ENCODE results near the gene MRPL17.

The MRPL17 gene

GRCh38 chr11:6681949-6682348, 1.2 kb downstream of the MRPL17 start:
- DNase-seq: no peak

DNA sequence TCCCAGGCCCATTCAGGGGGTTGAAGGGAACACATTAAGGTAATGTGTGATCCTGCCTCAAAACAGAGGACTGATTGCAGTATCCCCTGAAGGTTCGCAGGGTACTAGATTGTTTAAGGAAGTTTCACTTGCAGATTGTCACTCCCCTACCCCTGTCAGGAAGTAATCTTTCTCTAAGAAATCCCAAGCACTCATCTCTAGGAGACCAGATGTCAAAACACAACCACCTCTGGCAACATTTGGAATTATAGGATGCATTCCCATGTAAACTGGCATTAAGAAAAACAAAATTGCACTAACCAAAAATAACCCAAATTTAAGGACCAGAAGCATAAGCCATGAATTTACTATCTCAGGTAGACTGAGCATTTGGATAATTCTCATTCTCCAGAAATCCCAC, 1.6 kb downstream of the MRPL17 start:
- DNase-seq: no peak

GRCh38 chr11:6677018-6677417, 6.1 kb downstream of the MRPL17 start:
- DNase-seq: no peak

DNA sequence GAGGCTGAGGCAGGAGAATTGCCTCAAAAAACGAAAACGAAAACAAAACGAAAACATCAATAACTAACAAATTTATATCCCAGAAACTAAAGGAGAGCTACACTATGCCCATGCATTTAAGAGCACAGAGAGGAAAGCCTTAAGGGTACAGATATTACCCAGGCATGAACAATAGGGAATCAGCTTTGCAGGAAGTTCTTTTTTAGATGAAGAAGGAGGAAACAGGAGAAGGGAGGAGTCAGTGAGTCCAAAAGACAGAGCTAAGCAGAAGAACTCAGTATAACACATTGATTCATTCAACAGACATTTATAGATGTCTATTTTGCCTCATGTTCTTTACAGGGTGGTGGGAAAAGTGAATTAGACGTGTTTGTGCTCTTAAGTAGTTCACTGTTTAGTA, 8.3 kb downstream of the MRPL17 start:
- no peak for DNase-seq

GRCh38 chr11:6674219-6674597, 8.9 kb downstream of the MRPL17 start:
- DNase-seq: no peak

DNA sequence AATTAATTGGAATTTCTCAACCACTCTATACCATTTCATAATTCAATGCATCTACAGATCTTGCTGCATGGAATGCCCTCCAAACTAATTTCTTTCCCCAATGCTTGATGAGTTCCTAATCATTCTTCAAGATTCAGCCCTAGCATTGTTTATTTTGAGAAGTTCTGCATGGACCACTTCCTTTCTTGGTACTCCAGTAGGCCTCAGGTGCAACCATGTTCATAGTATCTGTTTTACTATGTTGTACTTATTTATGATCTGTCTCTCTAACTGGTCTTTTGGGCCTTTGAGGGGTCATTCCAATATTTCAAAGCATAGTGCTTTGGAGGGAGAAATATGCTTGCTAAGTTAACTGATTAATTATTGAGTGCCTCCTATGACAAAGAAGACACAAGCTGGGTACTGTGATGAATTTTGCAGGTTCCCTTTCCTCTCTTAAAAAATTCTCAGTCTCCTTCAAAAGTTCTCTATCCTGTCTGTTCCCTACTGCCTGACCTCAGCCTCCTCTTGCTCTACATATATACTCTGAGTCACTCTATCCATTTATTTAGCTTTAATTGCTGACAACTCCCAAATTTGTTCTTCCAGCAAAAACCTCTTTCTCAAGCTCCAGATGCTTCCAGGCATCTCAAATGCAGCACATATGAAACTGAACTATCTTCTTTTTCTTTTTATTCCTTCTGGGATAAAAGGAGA, 9.5 kb downstream of the MRPL17 start:
- no peak for DNase-seq

DNA sequence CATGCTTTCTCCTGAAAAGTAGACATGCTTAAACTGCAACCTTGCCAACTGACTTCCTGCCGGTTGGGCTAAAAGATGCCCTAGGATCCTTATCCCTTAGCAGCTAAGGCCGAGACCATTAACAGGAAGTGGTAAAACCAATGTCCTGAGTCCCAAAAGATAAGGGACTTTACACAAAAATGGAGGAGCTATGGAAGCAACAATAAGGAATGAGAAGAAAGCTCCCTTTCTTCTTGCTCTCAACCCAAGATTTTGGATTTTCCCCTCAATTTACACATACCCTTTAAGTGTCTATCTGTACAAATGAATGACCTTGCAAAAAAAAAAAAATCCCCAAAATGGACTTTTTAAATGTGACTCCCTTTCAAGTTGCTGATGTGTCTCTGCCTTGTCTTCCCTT, 11.1 kb downstream of the MRPL17 start:
- DNase-seq: no peak

DNA sequence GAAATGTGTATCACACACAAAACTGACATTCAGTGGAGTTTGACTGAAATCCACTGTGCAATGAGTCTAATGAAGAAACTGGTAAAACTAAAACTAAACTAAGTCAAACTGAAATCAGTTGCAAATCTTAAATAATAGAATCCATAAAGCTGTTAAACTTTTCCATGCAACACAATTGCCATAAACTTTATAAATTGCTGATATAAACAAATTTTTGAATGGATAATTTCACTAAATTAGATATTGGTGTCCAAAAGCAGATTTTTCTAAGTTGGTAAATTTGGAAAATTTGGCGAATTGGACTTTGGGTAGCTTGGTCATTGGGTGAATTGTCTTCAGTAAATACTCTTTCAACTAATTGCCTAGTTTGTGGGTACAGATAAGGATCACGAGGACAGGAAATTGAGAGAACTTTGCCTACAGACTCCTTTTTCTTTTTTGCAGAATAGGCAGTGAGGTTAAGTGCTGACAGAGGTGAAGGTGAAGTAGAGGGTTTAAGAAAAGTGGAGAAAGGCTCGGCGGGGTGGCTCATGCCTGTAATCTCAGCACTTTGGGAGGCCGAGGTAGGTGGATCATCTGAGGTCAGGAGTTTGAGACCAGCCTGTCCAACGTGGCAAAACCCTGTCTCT, 12.8 kb downstream of the MRPL17 start:
- DNase-seq: no peak

DNA sequence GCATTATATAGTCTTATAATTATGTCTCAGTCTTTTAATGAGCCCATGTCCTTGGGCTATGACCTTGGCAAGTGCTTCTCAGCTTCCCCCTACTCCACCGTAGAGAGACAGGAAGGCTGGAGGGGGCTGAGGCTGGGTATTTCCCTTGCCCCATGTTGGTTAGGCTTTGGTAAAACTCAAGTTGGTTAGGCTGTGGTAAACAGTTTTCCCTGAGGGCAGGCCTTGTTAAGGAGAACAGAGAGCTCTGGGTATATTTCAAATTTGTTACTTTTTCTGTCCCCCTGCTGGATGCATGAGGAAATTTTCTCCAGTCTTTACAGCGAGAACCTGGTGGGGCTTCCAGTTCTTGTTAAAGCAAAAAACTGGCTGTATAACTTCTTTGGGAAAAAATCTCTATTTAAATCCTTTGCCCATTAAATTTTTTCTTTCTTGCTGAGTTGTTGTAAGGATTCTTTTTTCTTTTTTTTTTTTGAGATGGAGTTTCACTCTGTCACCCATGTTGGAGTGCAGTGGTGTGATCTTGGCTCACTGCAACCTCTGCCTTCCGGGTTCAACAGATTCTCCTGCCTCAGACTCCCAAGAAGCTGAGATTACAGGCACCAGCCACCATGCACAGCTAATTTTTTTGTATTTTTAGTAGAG, 15.3 kb downstream of the MRPL17 start:
- DNase-seq: peak; percentile 24

- DNase-seq: no peak
Observed at GRCh38 chr11:6666302-6667183, 16.6 kb downstream of the MRPL17 start.

DNA sequence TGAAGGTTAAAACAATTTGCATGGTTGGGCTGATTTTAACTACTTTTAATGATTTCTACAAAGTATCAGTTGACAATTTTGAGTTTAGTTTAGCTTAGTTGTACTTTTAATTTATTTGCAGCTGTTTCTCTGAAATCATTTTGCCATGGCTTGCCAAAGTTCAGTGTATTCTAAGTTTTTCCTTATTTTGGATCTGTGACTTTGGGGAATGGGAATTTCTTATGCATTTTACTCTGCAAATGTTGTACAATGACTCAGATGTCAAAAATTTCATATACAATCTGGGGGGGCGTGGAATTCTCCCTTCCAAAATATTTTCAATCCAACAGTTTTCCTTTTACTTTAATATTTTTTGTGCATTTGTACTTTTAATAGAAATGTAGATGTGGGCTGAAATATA, 18.6 kb downstream of the MRPL17 start:
- no peak for DNase-seq

DNA sequence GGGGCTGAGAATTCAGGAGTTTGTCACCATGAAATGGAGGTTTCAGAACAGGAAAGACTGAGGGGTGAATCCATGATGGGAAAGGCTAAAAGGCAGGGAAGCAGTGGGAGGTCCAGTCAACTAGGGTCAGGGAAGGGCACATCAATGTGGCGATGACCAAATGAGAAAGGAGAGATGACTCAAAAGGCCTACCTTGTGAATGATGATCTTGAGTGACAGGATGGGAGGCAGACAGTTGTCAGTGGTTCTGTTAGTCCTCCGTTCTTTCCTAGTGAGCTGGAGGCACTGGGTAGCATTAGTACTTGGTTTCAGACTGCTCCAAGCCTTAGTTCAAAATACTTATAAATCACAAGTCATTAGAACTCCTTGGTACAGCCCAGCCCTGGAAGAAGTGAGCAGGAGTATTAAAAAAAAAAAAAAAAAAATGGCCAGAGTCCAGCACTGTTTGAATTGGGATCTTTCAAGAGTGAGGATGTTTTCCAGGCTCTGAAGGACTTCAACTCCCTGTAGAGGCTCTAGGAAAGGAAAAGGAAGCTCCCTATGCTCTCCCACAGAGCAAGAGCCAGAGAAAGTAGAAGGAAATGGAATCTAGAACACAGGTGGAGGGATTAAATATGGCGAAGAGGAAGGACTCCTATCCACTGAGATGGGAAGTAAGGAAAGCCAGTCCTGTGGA, 19.2 kb downstream of the MRPL17 start:
- no peak for DNase-seq

DNA sequence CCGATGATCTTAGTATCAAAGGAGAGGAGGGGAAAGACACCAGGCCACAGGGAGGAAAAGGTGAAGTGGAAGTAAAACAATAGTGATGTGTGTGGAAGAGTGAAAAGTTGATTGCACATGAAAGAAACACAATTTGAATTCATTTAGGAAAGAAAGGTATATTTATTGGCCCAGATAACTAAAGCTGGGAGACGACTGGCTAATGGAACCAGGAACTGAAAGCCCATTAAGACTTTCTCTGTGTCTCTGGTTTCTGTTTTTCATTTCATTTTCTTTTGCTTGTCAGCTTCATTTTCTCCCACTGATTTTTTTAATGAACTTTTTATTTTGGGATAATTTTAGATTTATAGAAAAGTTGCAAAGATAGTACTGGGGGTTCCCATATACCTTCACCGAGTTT, 22.4 kb downstream of the MRPL17 start:
- no peak for DNase-seq

DNA sequence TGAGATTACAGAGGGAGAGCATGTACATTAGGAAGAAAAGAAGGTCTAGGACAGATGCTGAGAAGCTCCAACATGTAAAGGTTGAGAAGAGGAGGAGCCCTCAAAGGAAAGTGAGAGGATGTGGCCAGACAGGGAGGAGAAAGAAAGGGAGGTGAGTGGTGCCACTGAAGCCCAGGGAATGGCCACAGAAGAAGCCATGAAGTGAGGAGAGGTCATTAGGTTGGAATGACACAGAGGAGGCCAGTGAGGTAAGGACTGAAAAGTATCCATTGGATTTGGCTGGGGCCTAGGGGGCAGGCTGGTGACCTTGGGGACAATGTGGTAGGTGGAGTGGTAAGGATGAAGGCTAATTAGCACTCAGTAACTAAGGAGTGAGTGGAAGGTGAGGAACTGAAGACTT, 24.5 kb downstream of the MRPL17 start:
- DNase-seq: no peak

DNA sequence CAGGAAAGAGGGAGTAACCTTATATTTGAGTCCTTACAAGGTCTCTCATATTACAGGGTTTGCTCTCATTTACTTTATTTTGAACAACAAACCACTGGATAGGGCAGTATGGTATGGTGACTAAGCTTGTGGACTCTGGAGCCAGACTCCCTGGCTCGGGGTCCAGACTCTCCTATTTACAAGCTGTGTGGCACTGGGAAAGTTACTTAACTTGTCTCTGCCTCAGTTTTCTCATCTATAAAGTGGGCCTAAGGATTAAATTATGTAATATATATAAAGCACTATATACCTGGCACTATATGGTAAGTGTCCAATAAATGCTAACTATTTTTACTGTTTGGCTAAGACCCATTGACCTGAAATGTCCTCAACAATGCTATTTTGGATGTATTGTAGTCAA, 25.8 kb downstream of the MRPL17 start:
- DNase-seq: no peak

GRCh38 chr11:6656936-6657335, 26.2 kb downstream of the MRPL17 start:
- DNase-seq: no peak

DNA sequence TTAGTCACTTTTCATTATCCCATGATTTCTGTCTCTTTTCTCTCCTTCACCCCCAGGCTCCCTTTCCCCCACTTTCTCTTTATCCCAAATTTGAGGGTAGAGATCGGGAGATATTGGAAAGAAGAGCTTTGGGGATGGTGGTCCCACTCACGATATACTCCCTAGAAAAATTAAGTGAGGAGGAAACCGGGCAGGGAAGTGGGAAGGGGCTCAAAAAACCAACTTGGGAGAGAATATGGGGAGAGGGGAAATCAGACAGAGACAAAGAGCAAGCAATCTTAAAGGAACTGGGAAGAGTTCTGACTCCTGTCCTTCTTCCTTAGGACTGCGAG, 26.6 kb downstream of the MRPL17 start:
- DNase-seq: no peak

- DNase-seq: peak; percentile 30
Observed at GRCh38 chr11:6655790-6656583, 27.2 kb downstream of the MRPL17 start, which contains the start of gene DCHS1. Gene DCHS1 (minus strand): TSS chr11:6655809. CDS start chr11:6641613, 14,196 bp downstream.

DNA sequence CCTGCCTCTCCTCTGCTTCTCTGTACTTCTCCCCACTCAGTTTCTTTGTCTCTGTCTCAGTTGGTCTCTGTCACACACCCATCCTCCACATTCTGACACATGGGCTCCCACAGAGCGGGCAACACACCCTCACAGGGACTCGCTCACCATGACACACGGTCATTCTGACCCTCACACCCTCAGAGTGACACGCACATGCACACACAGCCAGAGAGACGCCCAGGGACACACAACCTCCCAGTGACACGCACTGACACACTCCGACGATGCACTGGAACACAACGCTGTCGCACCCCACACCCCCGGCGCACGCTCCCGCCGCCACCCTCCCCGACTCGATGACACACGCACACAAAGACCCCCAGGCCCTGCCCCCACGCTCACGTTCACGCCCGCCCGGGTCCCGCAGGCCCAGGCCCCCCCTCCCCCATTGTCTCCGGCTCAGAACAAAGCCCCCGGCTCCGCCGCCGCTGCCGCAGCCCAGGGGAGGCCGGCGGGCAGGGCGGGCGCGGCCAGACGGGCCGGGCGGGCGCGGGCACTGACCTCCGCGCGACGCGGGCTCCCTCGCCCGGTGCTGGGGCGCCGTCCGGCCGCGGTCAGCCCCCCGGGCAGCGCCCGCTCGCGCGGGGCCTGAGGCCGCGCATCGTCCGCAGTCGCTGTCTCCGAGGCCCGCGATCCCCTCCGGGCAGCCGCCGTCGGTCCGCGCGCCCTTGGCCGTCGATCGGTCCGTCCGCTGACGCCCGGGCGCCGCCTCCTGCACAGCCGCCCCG, 27.9 kb downstream of the MRPL17 start:
- DNase-seq: peak; percentile 22

DNA sequence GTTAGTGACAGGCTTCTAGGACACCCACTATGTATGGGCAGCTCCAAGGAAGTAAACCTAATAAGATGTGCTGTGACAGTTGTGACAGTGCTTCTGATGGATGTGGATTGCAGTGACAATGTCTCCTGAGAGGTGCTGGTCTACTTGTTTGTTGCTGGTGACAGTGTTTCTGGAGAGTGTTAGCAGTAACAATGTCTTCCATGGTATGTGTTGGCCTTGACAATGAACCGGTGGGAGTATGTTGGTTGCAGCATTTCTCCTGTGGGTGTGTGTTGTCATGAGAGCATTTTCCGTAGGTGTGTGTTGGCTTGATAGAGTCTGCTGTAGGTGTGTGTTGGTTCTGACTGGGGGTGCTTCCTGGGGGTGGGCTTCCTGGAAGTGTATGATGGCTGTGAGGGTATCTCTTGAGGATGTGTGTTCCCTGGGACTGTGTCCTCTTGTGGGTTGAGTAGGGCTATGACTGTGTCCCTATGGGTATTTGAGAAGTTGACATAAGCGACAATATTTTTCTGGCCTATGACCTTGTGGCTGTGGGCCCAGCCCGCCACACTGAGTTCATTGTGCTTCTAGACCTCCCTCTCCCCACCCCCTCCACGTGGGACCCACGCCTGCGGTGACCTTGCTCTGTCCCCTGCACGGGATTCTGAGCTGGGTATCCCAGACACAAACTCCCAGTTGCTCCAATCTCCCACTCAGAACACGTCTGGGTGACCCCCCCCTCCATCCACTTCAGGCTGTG, 28.7 kb downstream of the MRPL17 start:
- no peak for DNase-seq

- no peak for DNase-seq
Observed at GRCh38 chr11:6653656-6654055, 29.5 kb downstream of the MRPL17 start.

Measured in NCI-H345 (cell line).